ENCODE results near the gene CACNA1D. TPM values are rescaled to one million over a fixed set of nuclear protein-coding genes. Genes with fewer than 3 reads are reported as not detected.
"Not testable (repeated sequence)": the region's sequence is repeated elsewhere in the genome, so short reads cannot be mapped to it uniquely, and the experiment has no call there.

Gene CACNA1D
- total and polyA plus RNA-seq, 2 donors from 2014 or later = 3.7 to 35.7 TPM

DNA sequence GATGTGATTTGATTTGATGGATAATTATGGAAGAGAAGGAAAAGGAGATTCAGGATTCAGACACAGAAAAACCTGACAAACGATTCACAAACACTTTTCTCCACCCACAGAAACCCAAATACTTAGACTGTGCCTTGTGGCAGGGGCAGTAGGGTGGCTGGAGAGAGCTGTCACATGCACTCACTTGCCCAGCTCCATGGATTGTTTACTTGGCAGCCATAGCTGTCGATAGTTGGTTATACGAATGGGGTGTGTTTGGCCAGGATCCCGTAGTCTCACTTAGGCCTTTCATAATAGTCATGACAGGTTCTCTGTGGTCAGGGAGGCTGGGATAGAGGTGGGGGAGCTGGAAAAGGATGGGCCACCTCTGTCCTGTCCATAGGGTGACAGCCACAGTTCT lies 76.9 kb downstream of the CACNA1D start:
- intact Hi-C loops (cut with DNase I) = no loop called here
- Histone ChIP-seq H3K36me3 (ENCODE audit: control insufficient read depth in 2 of 3, insufficient read depth in 3 of 3, low read length in 3 of 3) (no peaks in the 10 kb centered on the region), H3K27ac (ENCODE audit: low read depth in 2 of 2, low read length in 2 of 2) (no peak overlapping the region), H3K4me3 (ENCODE audit: low read length in 3 of 3) (no peak overlapping the region), H3K9ac (ENCODE audit: low read length in 3 of 3) (no peak overlapping the region), H3K4me1 (ENCODE audit: control insufficient read depth in 2 of 3, insufficient read depth in 2 of 3, low read depth in 1 of 3, low read length in 3 of 3) (peaks cover 0 to 4% (median 0%) of the 10 kb centered on the region in 3 donors), H3K27me3 (ENCODE audit: control insufficient read depth, insufficient read depth, low read length) (no peaks in the 10 kb centered on the region), H3K9me3 (ENCODE audit: control insufficient read depth in 2 of 3, insufficient read depth in 1 of 3, low read length in 3 of 3) (no peaks in the 10 kb centered on the region)
- FAIRE-seq (no peak), DNase-seq (no peak)
- no peak for TF ChIP-seq CTCF (IDR thresholded peaks at IDR 0.05; ENCODE audit: borderline replicate concordance, extremely low read depth, insufficient read depth)

- H3K9me3 ChIP-seq (ENCODE audit: control insufficient read depth in 2 of 3, insufficient read depth in 1 of 3, low read length in 3 of 3); H3K4me3 ChIP-seq (ENCODE audit: low read length in 3 of 3); H3K9ac ChIP-seq (ENCODE audit: low read length in 3 of 3); H3K27me3 ChIP-seq (ENCODE audit: control insufficient read depth, insufficient read depth, low read length); DNase-seq; H3K4me1 ChIP-seq (ENCODE audit: control insufficient read depth in 2 of 3, insufficient read depth in 2 of 3, low read depth in 1 of 3, low read length in 3 of 3); FAIRE-seq; intact Hi-C loops (cut with DNase I); H3K27ac ChIP-seq (ENCODE audit: low read depth in 2 of 2, low read length in 2 of 2); H3K36me3 ChIP-seq (ENCODE audit: control insufficient read depth in 2 of 3, insufficient read depth in 3 of 3, low read length in 3 of 3): not testable (repeated sequence)
These were observed 77.8 kb downstream of the CACNA1D start for GRCh38 chr3:53572184-53572583.

DNA sequence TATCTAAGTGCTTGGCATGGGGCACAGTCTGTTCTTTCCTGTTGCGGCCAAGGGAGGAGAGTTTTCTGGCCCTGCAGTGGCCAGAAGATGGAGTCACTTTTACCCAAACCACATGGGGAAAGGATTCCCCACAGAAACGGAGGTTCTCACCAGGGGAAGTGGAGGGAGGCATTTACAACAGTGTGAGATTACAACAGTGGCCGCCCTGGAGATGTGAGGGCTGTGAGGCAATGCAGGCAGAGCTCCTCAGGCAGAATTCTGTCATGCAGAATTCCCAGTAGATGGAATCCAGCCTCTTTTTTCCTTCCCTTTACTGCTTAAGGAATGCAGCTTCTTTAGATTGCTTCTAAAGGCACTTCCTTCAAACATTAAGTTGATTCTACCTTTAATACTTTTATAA lies 83.1 kb downstream of the CACNA1D start:
- Histone ChIP-seq H3K36me3 (ENCODE audit: control insufficient read depth in 2 of 3, insufficient read depth in 3 of 3, low read length in 3 of 3) (no peaks in the 10 kb centered on the region), H3K4me3 (ENCODE audit: low read length in 3 of 3) (no peak overlapping the region), H3K4me1 (ENCODE audit: control insufficient read depth in 2 of 3, insufficient read depth in 2 of 3, low read depth in 1 of 3, low read length in 3 of 3) (no peaks in the 10 kb centered on the region), H3K9ac (ENCODE audit: low read length in 3 of 3) (no peak overlapping the region), H3K27me3 (ENCODE audit: control insufficient read depth, insufficient read depth, low read length) (no peaks in the 10 kb centered on the region), H3K27ac (ENCODE audit: low read depth in 2 of 2, low read length in 2 of 2) (no peak overlapping the region), H3K9me3 (ENCODE audit: control insufficient read depth in 2 of 3, insufficient read depth in 1 of 3, low read length in 3 of 3) (no peaks in the 10 kb centered on the region)
- intact Hi-C loops (cut with DNase I) = no loop called here
- no peak for TF ChIP-seq CTCF (IDR thresholded peaks at IDR 0.05; ENCODE audit: borderline replicate concordance, extremely low read depth, insufficient read depth)
- DNase-seq = peak in 1 of 5 donors; percentile 58
- FAIRE-seq = no peak

DNA sequence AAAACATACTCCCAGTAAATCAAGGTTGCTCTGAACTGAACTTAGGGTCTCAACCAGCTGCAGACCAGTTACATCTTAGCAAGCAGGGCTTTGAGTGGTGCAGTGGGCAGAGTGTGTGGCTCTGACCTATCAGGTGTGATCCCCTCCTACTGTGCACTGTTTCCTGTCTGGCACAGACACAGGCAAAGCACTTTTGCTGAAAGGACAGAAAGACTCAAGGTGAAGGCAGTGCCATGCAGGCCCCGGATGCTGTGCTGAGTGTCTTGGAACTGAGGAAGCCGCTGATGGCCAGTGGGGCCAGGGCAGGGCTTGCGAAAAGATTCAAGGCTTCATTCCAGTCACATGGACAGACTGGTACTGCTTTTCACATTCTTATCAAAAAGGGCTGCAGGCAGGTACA lies 85.2 kb downstream of the CACNA1D start:
- H3K4me1 ChIP-seq (ENCODE audit: control insufficient read depth in 2 of 3, insufficient read depth in 2 of 3, low read depth in 1 of 3, low read length in 3 of 3) = no peaks in the 10 kb centered on the region
- FAIRE-seq = no peak
- no peak overlapping the region for H3K27ac ChIP-seq (ENCODE audit: low read depth in 2 of 2, low read length in 2 of 2)
- no peak overlapping the region for H3K4me3 ChIP-seq (ENCODE audit: low read length in 3 of 3)
- no peaks in the 10 kb centered on the region for H3K9me3 ChIP-seq (ENCODE audit: control insufficient read depth in 2 of 3, insufficient read depth in 1 of 3, low read length in 3 of 3)
- H3K27me3 ChIP-seq (ENCODE audit: control insufficient read depth, insufficient read depth, low read length) = no peaks in the 10 kb centered on the region
- no peaks in the 10 kb centered on the region for H3K36me3 ChIP-seq (ENCODE audit: control insufficient read depth in 2 of 3, insufficient read depth in 3 of 3, low read length in 3 of 3)
- no peak overlapping the region for H3K9ac ChIP-seq (ENCODE audit: low read length in 3 of 3)
- no peak for DNase-seq
- intact Hi-C loops (cut with DNase I) = no loop called here
- TF ChIP-seq CTCF (IDR thresholded peaks at IDR 0.05; ENCODE audit: borderline replicate concordance, extremely low read depth, insufficient read depth) = no peak

All from kidney (tissue), 14 donors.